ENCODE data around the gene IGFBP3. TPM values are rescaled to one million over a fixed set of nuclear protein-coding genes. Genes with fewer than 3 reads are reported as not detected.

Gene IGFBP3
- total RNA-seq, 1 experiment from 2014 or later, result 2.9 TPM

GRCh38 chr7:45969940-45970339, 48.9 kb upstream of the IGFBP3 start:
- Mint-ChIP-seq H3K9me3 (no peaks in the 10 kb centered on the region), H3K27ac (no peak overlapping the region), H3K4me3 (no peak overlapping the region), H3K4me1 (0 out of 2 replicates have a peak, but pooled peaks cover 3% of the 10 kb centered on the region), H3K36me3 (no peaks in the 10 kb centered on the region), H3K27me3 (ENCODE audit: low read depth) (no peaks in the 10 kb centered on the region)
- ChIA-PET CTCF (no interaction called here), POLR2A (no interaction called here)
- TF ChIP-seq CTCF (IDR thresholded peaks at IDR 0.05), result no peak
- TF ChIP-seq TCF7 (CRISPR knock-in tag; IDR thresholded peaks at IDR 0.05; ENCODE audit: low read depth), result no peak
- TF ChIP-seq SOX15 (CRISPR knock-in tag; IDR thresholded peaks at IDR 0.05), result no peak
- TF ChIP-seq STAT6 (CRISPR knock-in tag; conservative IDR thresholded peaks at IDR 0.05; ENCODE audit: low read depth), result no peak
- no peak for TF ChIP-seq E2F5 (CRISPR knock-in tag; IDR thresholded peaks at IDR 0.05)
- TF ChIP-seq IRF1 (CRISPR knock-in tag; IDR thresholded peaks at IDR 0.05), result no peak
- no peak for TF ChIP-seq ERG (CRISPR knock-in tag; IDR thresholded peaks at IDR 0.05)
- no peak for TF ChIP-seq ZNF121 (CRISPR knock-in tag; IDR thresholded peaks at IDR 0.05)
- no peak for TF ChIP-seq TEAD1 (CRISPR knock-in tag; IDR thresholded peaks at IDR 0.05)
- TF ChIP-seq ZBTB21 (CRISPR knock-in tag; IDR thresholded peaks at IDR 0.05; ENCODE audit: borderline replicate concordance), result no peak
- no peak for TF ChIP-seq ZNF425 (CRISPR knock-in tag; conservative IDR thresholded peaks at IDR 0.05)
- TF ChIP-seq ZNF423 (CRISPR knock-in tag; IDR thresholded peaks at IDR 0.05), result no peak
- TF ChIP-seq, protein P1, sequence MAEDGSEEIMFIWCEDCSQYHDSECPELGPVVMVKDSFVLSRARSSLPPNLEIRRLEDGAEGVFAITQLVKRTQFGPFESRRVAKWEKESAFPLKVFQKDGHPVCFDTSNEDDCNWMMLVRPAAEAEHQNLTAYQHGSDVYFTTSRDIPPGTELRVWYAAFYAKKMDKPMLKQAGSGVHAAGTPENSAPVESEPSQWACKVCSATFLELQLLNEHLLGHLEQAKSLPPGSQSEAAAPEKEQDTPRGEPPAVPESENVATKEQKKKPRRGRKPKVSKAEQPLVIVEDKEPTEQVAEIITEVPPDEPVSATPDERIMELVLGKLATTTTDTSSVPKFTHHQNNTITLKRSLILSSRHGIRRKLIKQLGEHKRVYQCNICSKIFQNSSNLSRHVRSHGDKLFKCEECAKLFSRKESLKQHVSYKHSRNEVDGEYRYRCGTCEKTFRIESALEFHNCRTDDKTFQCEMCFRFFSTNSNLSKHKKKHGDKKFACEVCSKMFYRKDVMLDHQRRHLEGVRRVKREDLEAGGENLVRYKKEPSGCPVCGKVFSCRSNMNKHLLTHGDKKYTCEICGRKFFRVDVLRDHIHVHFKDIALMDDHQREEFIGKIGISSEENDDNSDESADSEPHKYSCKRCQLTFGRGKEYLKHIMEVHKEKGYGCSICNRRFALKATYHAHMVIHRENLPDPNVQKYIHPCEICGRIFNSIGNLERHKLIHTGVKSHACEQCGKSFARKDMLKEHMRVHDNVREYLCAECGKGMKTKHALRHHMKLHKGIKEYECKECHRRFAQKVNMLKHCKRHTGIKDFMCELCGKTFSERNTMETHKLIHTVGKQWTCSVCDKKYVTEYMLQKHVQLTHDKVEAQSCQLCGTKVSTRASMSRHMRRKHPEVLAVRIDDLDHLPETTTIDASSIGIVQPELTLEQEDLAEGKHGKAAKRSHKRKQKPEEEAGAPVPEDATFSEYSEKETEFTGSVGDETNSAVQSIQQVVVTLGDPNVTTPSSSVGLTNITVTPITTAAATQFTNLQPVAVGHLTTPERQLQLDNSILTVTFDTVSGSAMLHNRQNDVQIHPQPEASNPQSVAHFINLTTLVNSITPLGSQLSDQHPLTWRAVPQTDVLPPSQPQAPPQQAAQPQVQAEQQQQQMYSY (CRISPR knock-in tag; IDR thresholded peaks at IDR 0.05), result no peak
- TF ChIP-seq GABPB1 (CRISPR knock-in tag; IDR thresholded peaks at IDR 0.05), result no peak
- no peak for TF ChIP-seq FOXK1 (CRISPR knock-in tag; IDR thresholded peaks at IDR 0.05)
- TF ChIP-seq ATF3 (CRISPR knock-in tag; conservative IDR thresholded peaks at IDR 0.05), result no peak
- no peak for TF ChIP-seq E2F1 (CRISPR knock-in tag; IDR thresholded peaks at IDR 0.05)
- TF ChIP-seq, protein P2, sequence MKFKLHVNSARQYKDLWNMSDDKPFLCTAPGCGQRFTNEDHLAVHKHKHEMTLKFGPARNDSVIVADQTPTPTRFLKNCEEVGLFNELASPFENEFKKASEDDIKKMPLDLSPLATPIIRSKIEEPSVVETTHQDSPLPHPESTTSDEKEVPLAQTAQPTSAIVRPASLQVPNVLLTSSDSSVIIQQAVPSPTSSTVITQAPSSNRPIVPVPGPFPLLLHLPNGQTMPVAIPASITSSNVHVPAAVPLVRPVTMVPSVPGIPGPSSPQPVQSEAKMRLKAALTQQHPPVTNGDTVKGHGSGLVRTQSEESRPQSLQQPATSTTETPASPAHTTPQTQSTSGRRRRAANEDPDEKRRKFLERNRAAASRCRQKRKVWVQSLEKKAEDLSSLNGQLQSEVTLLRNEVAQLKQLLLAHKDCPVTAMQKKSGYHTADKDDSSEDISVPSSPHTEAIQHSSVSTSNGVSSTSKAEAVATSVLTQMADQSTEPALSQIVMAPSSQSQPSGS (CRISPR knock-in tag; IDR thresholded peaks at IDR 0.05; ENCODE audit: borderline replicate concordance, low read depth), result no peak
- DNase-seq (ENCODE audit: low spot score), result no peak
- no peak for ATAC-seq
